K562 (cell line): ENCODE results near the gene NRG2. TPM values are rescaled to one million over a fixed set of nuclear protein-coding genes. Genes with fewer than 3 reads are reported as not detected.
A peak's percentile ranks its signal among the peaks of the same experiment; 100 is the strongest.

Experiments
- ATAC-seq: fragments of 200-7000 bp; cut with Tn5 transposase; 3 replicates; pipeline ENCODE4 v1.9.1; 2020; ENCODE audit warnings: moderate library complexity
- BruUV-seq: library from RNA; stranded (reverse); fragments of 400-500 nt; replicated peaks from 2 replicates; lab custom pipeline; 2021; lab: Mats Ljungman, UMichigan
- CTCF ChIA-PET: fragments of 300-600 bp; formaldehyde crosslinking; extraction: SDS; loops from one replicate; lab custom pipeline; 2021; ENCODE audit warnings: low intra/inter-chr PET ratio; lab: Yijun Ruan, JAX
- POLR2A ChIA-PET: fragments of 300-600, 350-650 bp; sonication (Branson Sonifier 250); formaldehyde crosslinking; extraction: SDS; loops from one replicate; lab custom pipeline; 2021; ENCODE audit warnings: antibody characterized with exemption, inconsistent platforms; lab: Yijun Ruan, JAX
- DNase-seq, 4 experiments: peaks; one replicate each; pipeline versions ENCODE4 v3.0.0 to v3.0.0-alpha.2; 2011 to 2018; ENCODE audit warnings: low spot score in 3 of 4, mixed read lengths in 3 of 4; ENCODE audit errors: extremely low read depth in 1 of 4
- FAIRE-seq: peaks from 2 replicates; lab custom pipeline; 2011; peaks lifted over from hg19 to GRCh38; lab: Jason Lieb, UNC
- H2AFZ ChIP-seq: 2 replicates; pipeline ENCODE4 v1.6.0; 2011; ENCODE audit warnings: low read depth, low read length, control low read depth, inconsistent platforms
- H3K27ac ChIP-seq: fragments of 200-600 bp; 3 replicates; pipeline ENCODE4 v1.8.0; 2011; ENCODE audit warnings: low read depth, mild to moderate bottlenecking, control low read depth, inconsistent platforms, low read length, moderate library complexity, mixed read lengths; ENCODE audit errors: extremely low read depth
- H3K27me3 ChIP-seq, 2 experiments: fragments of 300-600 bp in 1 of 2; 2 replicates in 1 of 2; 3 replicates in 1 of 2; pipeline versions ENCODE4 v1.6.0 to v1.8.0; 2011; ENCODE audit warnings: inconsistent platforms in 2 of 2, low read length in 2 of 2, mild to moderate bottlenecking in 1 of 2, mixed read lengths in 1 of 2, moderate library complexity in 1 of 2; ENCODE audit not compliant: control insufficient read depth in 2 of 2, insufficient read depth in 2 of 2
- H3K36me3 ChIP-seq: fragments of 300-600 bp; 3 replicates; pipeline ENCODE4 v1.8.0; 2011; ENCODE audit warnings: mild to moderate bottlenecking, low read length, inconsistent platforms; ENCODE audit not compliant: control insufficient read depth, insufficient read depth
- H3K4me1 ChIP-seq, 2 experiments: fragments of 200-600 bp in 1 of 2; replicated peaks in 1 of 2; 2 replicates in 1 of 2; 3 replicates in 1 of 2; pipeline versions ENCODE4 v1.5.1 to v1.8.0; 2011; ENCODE audit warnings: inconsistent platforms in 2 of 2, low read length in 2 of 2, mild to moderate bottlenecking in 1 of 2, mixed read lengths in 1 of 2, moderate library complexity in 1 of 2; ENCODE audit not compliant: control insufficient read depth in 2 of 2, insufficient read depth in 2 of 2
- H3K4me2 ChIP-seq: 2 replicates; pipeline ENCODE4 v1.6.1; 2011; ENCODE audit warnings: low read length, control low read depth, inconsistent platforms, mixed read lengths; ENCODE audit not compliant: insufficient read depth
- H3K4me3 ChIP-seq: fragments of 200-600 bp; sonication (generic), shearing (Covaris generic); 2 replicates; pipeline ENCODE4 v1.5.1; 2016; ENCODE audit warnings: control low read depth, inconsistent platforms
- H3K79me2 ChIP-seq: fragments of 200-600 bp; 3 replicates; pipeline ENCODE4 v1.8.0; 2011; ENCODE audit warnings: low read length, inconsistent platforms; ENCODE audit not compliant: control insufficient read depth, insufficient read depth
- H3K9ac ChIP-seq, 2 experiments: 2 replicates each; pipeline versions ENCODE4 v1.6.0 to v1.6.1; 2011; ENCODE audit warnings: low read depth in 2 of 2, low read length in 2 of 2, control low read depth in 1 of 2, inconsistent platforms in 1 of 2, mild to moderate bottlenecking in 1 of 2, mixed read lengths in 1 of 2; ENCODE audit not compliant: insufficient read depth in 1 of 2
- H3K9me1 ChIP-seq: one replicate; pipeline ENCODE4 v1.6.0; 2011; ENCODE audit warnings: inconsistent platforms, mild to moderate bottlenecking, low read length, moderate library complexity; ENCODE audit not compliant: control insufficient read depth, insufficient read depth
- H3K9me3 ChIP-seq: replicated peaks from 2 replicates; pipeline ENCODE4 v1.5.1; 2011; ENCODE audit warnings: low read depth, low read length, inconsistent platforms; ENCODE audit not compliant: control insufficient read depth, insufficient read depth
- H4K20me1 ChIP-seq: replicated peaks from 2 replicates; pipeline ENCODE4 v1.6.1; 2011; ENCODE audit warnings: low read length, inconsistent platforms, mixed read lengths; ENCODE audit not compliant: control insufficient read depth, insufficient read depth
- BRF1 ChIP-seq: IDR thresholded peaks from 3 replicates; pipeline ENCODE4 v1.6.1; 2011; ENCODE audit warnings: borderline replicate concordance, mild to moderate bottlenecking; ENCODE audit not compliant: insufficient read length; ENCODE audit errors: extremely low read depth
- CBFA2T3 ChIP-seq: fragments of 450-650 bp; IDR thresholded peaks from 2 replicates; pipeline ENCODE4 v1.6.1; 2017
- HDAC1 ChIP-seq, 2 experiments: fragments of 450-650 bp; IDR thresholded peaks; 2 replicates each; pipeline ENCODE4 v1.6.1; 2016 to 2017; ENCODE audit warnings: inconsistent platforms in 1 of 2, mild to moderate bottlenecking in 1 of 2, moderate library complexity in 1 of 2
- KDM1A ChIP-seq, 2 experiments: fragments of 450-650 bp; IDR thresholded peaks; 2 replicates each; pipeline ENCODE4 v1.6.1; 2016; ENCODE audit warnings: mild to moderate bottlenecking in 2 of 2
- MAFK ChIP-seq: IDR thresholded peaks from 2 replicates; pipeline ENCODE4 v1.6.1; 2011; ENCODE audit warnings: low read length, improper control_type of control experiment
- MYC ChIP-seq, 2 experiments: fragments of 250-450 bp in 1 of 2; sonication (Bioruptor Pico) in 1 of 2; IDR thresholded peaks; 2 replicates each; pipeline versions ENCODE4 v1.5.1 to v1.6.1; 2012 to 2021; ENCODE audit warnings: low read depth in 2 of 2, borderline replicate concordance in 1 of 2, improper control_type of control experiment in 1 of 2, low read length in 1 of 2, mild to moderate bottlenecking in 1 of 2, moderate library complexity in 1 of 2
- PTRF ChIP-seq: fragments of 450-650 bp; IDR thresholded peaks from 2 replicates; pipeline ENCODE4 v1.6.1; 2016; ENCODE audit warnings: mild to moderate bottlenecking, missing genetic modification characterization, missing compliant biosample characterization
- RBFOX2 ChIP-seq: fragments of 200-400 bp; formaldehyde crosslinking; IDR thresholded peaks from 2 replicates; pipeline ENCODE4 v1.6.1; 2017; ENCODE audit warnings: low read depth, mild to moderate bottlenecking, low read length, moderate library complexity
- RUNX1 ChIP-seq: sonication (generic); IDR thresholded peaks from 2 replicates; pipeline ENCODE4 v1.6.1; 2016; ENCODE audit warnings: antibody characterized with exemption, low read depth
- SREBF2 ChIP-seq: sonication (generic); formaldehyde crosslinking; IDR thresholded peaks from 2 replicates; pipeline ENCODE4 v1.4.0; 2020; ENCODE audit warnings: mild to moderate bottlenecking, missing genetic modification reagents
- TCF3 ChIP-seq: sonication (generic); formaldehyde crosslinking; IDR thresholded peaks from 2 replicates; pipeline ENCODE4 v1.4.0; 2020; ENCODE audit warnings: mild to moderate bottlenecking, missing genetic modification reagents
- TRIM28 ChIP-seq: fragments of 450-650 bp; IDR thresholded peaks from 2 replicates; pipeline ENCODE4 v1.6.1; 2017
- ZFP36 ChIP-seq: fragments of 150-350 bp; IDR thresholded peaks from 2 replicates; pipeline ENCODE4 v1.6.1; 2018; ENCODE audit warnings: low read length, low read depth; ENCODE audit not compliant: partially characterized antibody
- ZNF146 ChIP-seq: IDR thresholded peaks from one replicate; pipeline ENCODE4 v1.6.1; 2018; ENCODE audit warnings: missing compliant biosample characterization; ENCODE audit not compliant: unreplicated experiment
- ZNF445 ChIP-seq: fragments of 250-450 bp; sonication (Bioruptor Pico); IDR thresholded peaks from 2 replicates; pipeline ENCODE4 v1.4.0; 2020; ENCODE audit warnings: low read depth, mild to moderate bottlenecking, moderate library complexity
- ZNF75A ChIP-seq: fragments of 450-650 bp; formaldehyde crosslinking; IDR thresholded peaks from 2 replicates; pipeline ENCODE4 v1.4.0; 2020; ENCODE audit warnings: mild to moderate bottlenecking
- ZSCAN29 ChIP-seq: fragments of 450-650 bp; IDR thresholded peaks from 2 replicates; pipeline ENCODE4 v1.6.1; 2017
- WGBS: fragments of 100-300 bp; shearing (Covaris generic); methylation state at CpG from one replicate; pipeline ENCODE4 v1.1.6; 2016; ENCODE audit warnings: low coverage, mixed read lengths; ENCODE audit not compliant: insufficient coverage; ENCODE audit errors: missing lambda C conversion rate; 5-methylcytosine and 5-hydroxymethylcytosine counted together
- in situ Hi-C: fragments of 300-500 bp; cut with MboI; formaldehyde crosslinking; loops from 4 replicates; pipeline ENCODE4 v1.15.0; 2018; ENCODE audit warnings: inconsistent platforms, mixed read lengths
- intact Hi-C: fragments of 100-400 bp; cut with micrococcal nuclease; formaldehyde crosslinking; loops from 2 replicates; pipeline ENCODE4 v1.14.2; 2022
- polyA plus RNA-seq, 8 experiments: library from polyadenylated mRNA; depleted of rRNA in 4 of 8; stranded (reverse) in 5 of 8; unstranded in 3 of 8; fragments of >200 nt; fragmentation: Nextera tagmentation in 2 of 8; fragmentation: Illumina TruSeq in 1 of 8; extraction: Ambion mirVana in 2 of 8; extraction: Trizol in 1 of 8; gene quantifications; 2 replicates each; pipeline versions ENCODE4 v1.2.1 to v1.2.3, GENCODE V29; 2011 to 2014; ENCODE audit warnings: inconsistent platforms in 1 of 8, missing spikeins in 1 of 8
- total RNA-seq, 7 experiments: library from RNA; depleted of rRNA in 6 of 7; stranded (reverse); fragments of >200 nt in 6 of 7; fragmentation: Illumina TruSeq in 2 of 7; extraction: Trizol in 2 of 7; gene quantifications; 2 replicates each; pipeline versions ENCODE4 v1.2.1 to v1.2.3, GENCODE V29; 2011 to 2021; ENCODE audit warnings: low replicate concordance in 1 of 7
- TF ChIP-seq, protein P1 (sequence below): fragments of 250-450 bp; sonication (Bioruptor Pico); IDR thresholded peaks from 2 replicates; pipeline ENCODE4 v1.9.0; 2021; ENCODE audit warnings: mild to moderate bottlenecking

Gene NRG2
- total and polyA plus RNA-seq, 9 of the 15 experiments (the other 6 are each of a cell fraction or from before 2014, with no cell fraction given), result not detected

GRCh38 chr5:139889410-139889809, 153.7 kb downstream of the NRG2 start:
- Histone ChIP-seq H3K9me1 (no peaks in the 10 kb centered on the region), H3K4me2 (no peak overlapping the region), H3K27me3 (peaks cover 13 to 64% of the 10 kb centered on the region in 2 experiments; a peak in 4 of 5 replicates), H3K36me3 (no peaks in the 10 kb centered on the region), H3K27ac (no peak overlapping the region), H3K4me1 (no peaks in the 10 kb centered on the region; a peak in 1 of 5 replicates), H2AFZ (no peak overlapping the region), H3K9ac (no peak overlapping the region), H3K79me2 (no peaks in the 10 kb centered on the region), H3K9me3 (no peaks in the 10 kb centered on the region), H3K4me3 (no peak overlapping the region), H4K20me1 (no peaks in the 10 kb centered on the region)
- BruUV-seq, result no TSS peak
- in situ Hi-C loops, result no loop called here
- TF ChIP-seq ZNF146 (CRISPR knock-in tag) (peak; percentile 63), HDAC1 (IDR thresholded peaks at IDR 0.05) (no peak), CBFA2T3 (peak; percentile 21; the same call in 1 of the 2 replicates), ZNF445 (no peak), KDM1A (IDR thresholded peaks at IDR 0.05) (peak in 1 of 2 experiments; percentile 55; a peak in 2 of 4 replicates), SREBF2 (CRISPR knock-in tag) (no peak), TCF3 (CRISPR knock-in tag) (no peak)
- FAIRE-seq (no peak), ATAC-seq (no peak), DNase-seq (peak in 2 of 4 experiments; percentile 25 to 33)
- 3% methylated on average over 2 of the region's 2 CpGs for WGBS
- CTCF ChIA-PET, result no interaction called here
- POLR2A ChIA-PET, result interaction anchor here (1.0 kb wide), 1 partner anchor 25 kb away, joined by 3 read pairs; no protein-coding TSS in a partner anchor
- intact Hi-C loops, result no loop called here

GRCh38 chr5:139888370-139888769, 154.7 kb downstream of the NRG2 start:
- Histone ChIP-seq H3K27me3 (peaks cover 12 to 63% of the 10 kb centered on the region in 2 experiments; a peak in 4 of 5 replicates), H3K36me3 (no peaks in the 10 kb centered on the region), H3K9ac (no peak overlapping the region), H3K79me2 (no peaks in the 10 kb centered on the region), H3K9me3 (no peaks in the 10 kb centered on the region), H3K27ac (no peak overlapping the region), H2AFZ (0 out of 2 replicates have a peak overlapping the region, but pooled peaks have one; percentile 35), H3K9me1 (no peaks in the 10 kb centered on the region), H3K4me3 (no peak overlapping the region), H3K4me2 (no peak overlapping the region), H4K20me1 (no peaks in the 10 kb centered on the region), H3K4me1 (no peaks in the 10 kb centered on the region; a peak in 1 of 5 replicates)
- BruUV-seq, result no TSS peak
- intact Hi-C loops (no loop called here), in situ Hi-C loops (no loop called here)
- 5% methylated on average over 4 of the region's 4 CpGs for WGBS
- POLR2A ChIA-PET, result interaction anchor here (1.2 kb wide), 1 partner anchor 14 kb away, joined by 4 read pairs; no protein-coding TSS in a partner anchor
- peak; percentile 37 for ATAC-seq
- FAIRE-seq, result no peak
- DNase-seq, result no peak
- CTCF ChIA-PET, result no interaction called here
- TF ChIP-seq BRF1 (no peak), RUNX1 (no peak), RBFOX2 (no peak), TRIM28 (no peak), MAFK (no peak), MYC (IDR thresholded peaks at IDR 0.05; ENCODE audit: low read depth, low read length) (no peak), MYC (CRISPR knock-in tag; IDR thresholded peaks at IDR 0.05; ENCODE audit: borderline replicate concordance, low read depth) (no peak), ZFP36 (no peak), ZNF75A (no peak), PTRF (no peak), ZSCAN29 (no peak)
- TF ChIP-seq, protein P1, sequence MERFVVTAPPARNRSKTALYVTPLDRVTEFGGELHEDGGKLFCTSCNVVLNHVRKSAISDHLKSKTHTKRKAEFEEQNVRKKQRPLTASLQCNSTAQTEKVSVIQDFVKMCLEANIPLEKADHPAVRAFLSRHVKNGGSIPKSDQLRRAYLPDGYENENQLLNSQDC (CRISPR knock-in tag), result no peak
